ENCODE data around the gene RASGEF1C.

RASGEF1C gene

GRCh38 chr5:180187767-180188166 lies 21.2 kb downstream of the RASGEF1C start:
- Histone ChIP-seq H3K27me3 (ENCODE audit: insufficient read depth, low read depth, severe bottlenecking) (no peaks in the 10 kb centered on the region), H3K36me3 (no peaks in the 10 kb centered on the region), H3K9me3 (ENCODE audit: severe bottlenecking) (no peaks in the 10 kb centered on the region), H3K4me3 (ENCODE audit: low read depth, low read length) (no peak overlapping the region), H3K27ac (no peak overlapping the region)
- TF ChIP-seq CTCF (IDR thresholded peaks at IDR 0.05; ENCODE audit: low read depth, low read length), result no peak
- no peak for DNase-seq

GRCh38 chr5:180180846-180181245 lies 28.2 kb downstream of the RASGEF1C start:
- H3K27ac ChIP-seq, result no peak overlapping the region
- H3K27me3 ChIP-seq (ENCODE audit: insufficient read depth, low read depth, severe bottlenecking), result no peaks in the 10 kb centered on the region
- no peak for TF ChIP-seq CTCF (IDR thresholded peaks at IDR 0.05; ENCODE audit: low read depth, low read length)
- no peak for DNase-seq
- H3K4me3 ChIP-seq (ENCODE audit: low read depth, low read length), result no peak overlapping the region
- no peaks in the 10 kb centered on the region for H3K9me3 ChIP-seq (ENCODE audit: severe bottlenecking)
- H3K36me3 ChIP-seq, result no peaks in the 10 kb centered on the region

GRCh38 chr5:180180421-180180820 lies 28.6 kb downstream of the RASGEF1C start:
- no peak for DNase-seq
- Histone ChIP-seq H3K36me3 (no peaks in the 10 kb centered on the region), H3K4me3 (ENCODE audit: low read depth, low read length) (no peak overlapping the region), H3K27ac (no peak overlapping the region), H3K9me3 (ENCODE audit: severe bottlenecking) (no peaks in the 10 kb centered on the region), H3K27me3 (ENCODE audit: insufficient read depth, low read depth, severe bottlenecking) (no peaks in the 10 kb centered on the region)
- no peak for TF ChIP-seq CTCF (IDR thresholded peaks at IDR 0.05; ENCODE audit: low read depth, low read length)

- no peak overlapping the region for H3K27ac ChIP-seq
- no peak for DNase-seq
- H3K27me3 ChIP-seq (ENCODE audit: insufficient read depth, low read depth, severe bottlenecking), result no peaks in the 10 kb centered on the region
- no peak for TF ChIP-seq CTCF (IDR thresholded peaks at IDR 0.05; ENCODE audit: low read depth, low read length)
- H3K36me3 ChIP-seq, result no peaks in the 10 kb centered on the region
- H3K4me3 ChIP-seq (ENCODE audit: low read depth, low read length), result no peak overlapping the region
- no peaks in the 10 kb centered on the region for H3K9me3 ChIP-seq (ENCODE audit: severe bottlenecking)
Observed at GRCh38 chr5:180179442-180180420, 29.3 kb downstream of the RASGEF1C start.

- no peaks in the 10 kb centered on the region for H3K36me3 ChIP-seq
- H3K9me3 ChIP-seq (ENCODE audit: severe bottlenecking), result no peaks in the 10 kb centered on the region
- no peak for TF ChIP-seq CTCF (IDR thresholded peaks at IDR 0.05; ENCODE audit: low read depth, low read length)
- DNase-seq, result no peak
- H3K4me3 ChIP-seq (ENCODE audit: low read depth, low read length), result no peak overlapping the region
- no peak overlapping the region for H3K27ac ChIP-seq
- H3K27me3 ChIP-seq (ENCODE audit: insufficient read depth, low read depth, severe bottlenecking), result no peaks in the 10 kb centered on the region
Observed at GRCh38 chr5:180178531-180179441, 30.2 kb downstream of the RASGEF1C start.

Measured in WERI-Rb-1 (cell line).